ENCODE results near the gene KCNK4.

KCNK4 gene

GRCh38 chr11:64341851-64342791, 51.0 kb downstream of the KCNK4 start:
- in situ Hi-C loops (cut with HindIII; ENCODE audit: low sequenced_read_pairs) = no loop called here

DNA sequence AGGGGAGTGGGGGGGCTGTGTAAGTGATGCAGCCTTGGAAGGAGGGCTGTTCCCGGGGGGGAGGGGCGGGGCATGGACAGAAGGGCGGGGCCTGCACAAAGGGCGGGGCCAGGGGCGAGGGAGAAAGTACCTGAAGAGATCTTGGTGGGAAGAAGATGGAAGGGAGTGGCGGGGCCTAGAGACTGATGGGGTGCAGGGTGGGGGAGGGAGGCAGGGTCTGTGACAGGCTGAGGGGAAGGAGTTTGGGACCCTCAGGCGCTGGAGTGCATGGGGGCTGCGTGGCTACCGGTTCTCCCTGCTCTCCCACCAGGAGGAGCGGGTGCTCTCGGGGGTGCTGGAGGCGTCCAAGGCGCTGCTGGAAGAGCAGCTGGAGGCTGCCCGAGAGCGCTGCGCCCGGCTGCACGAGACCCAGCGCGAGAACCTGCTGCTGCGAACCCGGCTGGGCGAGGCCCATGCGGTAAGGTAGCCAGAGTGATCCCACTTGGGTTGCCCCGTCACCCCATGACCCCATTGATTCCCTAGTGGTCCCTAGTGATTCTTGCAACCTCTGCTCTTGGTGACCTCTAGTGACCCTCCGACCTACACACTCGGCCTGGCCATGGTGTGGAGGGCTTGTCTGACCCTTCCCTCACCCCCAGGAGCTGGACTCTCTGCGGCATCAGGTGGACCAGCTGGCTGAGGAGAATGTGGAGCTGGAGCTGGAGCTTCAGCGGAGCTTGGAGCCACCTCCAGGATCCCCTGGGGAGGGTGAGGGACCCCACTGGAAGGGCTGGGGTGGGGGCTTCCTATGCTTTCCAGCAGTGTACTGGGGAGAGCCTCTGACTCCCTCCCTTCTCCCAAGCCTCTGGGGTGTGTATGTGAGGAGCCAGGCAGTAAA, 52.0 kb downstream of the KCNK4 start:
- in situ Hi-C loops (cut with HindIII; ENCODE audit: low sequenced_read_pairs) = no loop called here

GRCh38 chr11:64343767-64344559, 52.9 kb downstream of the KCNK4 start:
- in situ Hi-C loops (cut with HindIII; ENCODE audit: low sequenced_read_pairs) = no loop called here

DNA sequence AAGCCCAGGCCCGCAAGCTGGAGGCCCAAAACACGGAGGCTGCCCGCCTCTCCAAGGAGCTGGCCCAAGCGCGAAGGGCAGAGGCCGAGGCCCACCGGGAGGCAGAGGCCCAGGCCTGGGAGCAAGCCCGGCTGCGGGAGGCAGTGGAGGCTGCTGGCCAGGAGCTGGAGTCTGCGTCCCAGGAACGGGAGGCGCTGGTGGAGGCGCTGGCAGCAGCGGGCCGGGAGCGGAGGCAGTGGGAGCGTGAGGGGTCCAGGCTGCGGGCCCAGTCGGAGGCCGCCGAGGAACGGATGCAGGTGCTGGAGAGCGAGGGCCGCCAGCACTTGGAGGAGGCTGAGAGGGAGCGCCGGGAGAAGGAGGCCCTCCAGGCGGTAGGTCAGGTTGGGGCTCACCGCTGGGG, 53.7 kb downstream of the KCNK4 start:
- in situ Hi-C loops (cut with HindIII; ENCODE audit: low sequenced_read_pairs) = no loop called here

DNA sequence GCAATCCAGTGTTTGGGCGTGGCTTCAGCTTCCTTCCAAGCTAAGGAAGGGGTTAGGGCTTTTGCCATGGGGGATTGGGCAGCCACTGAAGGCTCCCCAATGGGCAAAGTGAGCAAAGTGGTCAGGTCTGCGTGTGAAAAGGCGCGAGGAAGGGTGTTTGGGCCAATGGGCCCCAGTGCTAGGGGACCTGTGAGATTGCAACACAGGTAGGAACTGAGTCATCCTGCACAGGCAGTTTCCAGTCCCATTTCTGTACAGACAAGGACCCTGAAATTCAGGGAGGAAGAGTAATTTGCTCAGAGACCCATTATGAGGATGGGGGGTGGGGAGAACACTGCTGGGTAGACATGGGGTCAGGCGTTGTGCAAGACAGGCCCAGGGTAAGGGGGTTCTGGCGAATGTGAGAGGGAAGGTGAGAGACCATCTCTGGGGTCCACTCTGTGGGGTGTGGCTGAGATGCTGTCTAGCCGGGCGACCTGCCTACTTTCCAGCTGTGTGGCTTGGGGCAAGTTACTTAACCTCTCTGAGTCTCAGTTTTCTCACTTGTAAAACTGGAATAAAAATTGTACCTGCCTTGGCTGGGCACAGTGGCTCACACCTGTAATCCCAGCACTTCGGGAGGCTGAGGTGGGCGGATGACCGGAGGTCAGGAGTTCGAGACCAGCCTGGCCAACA, 56.2 kb downstream of the KCNK4 start:
- in situ Hi-C loops (cut with HindIII; ENCODE audit: low sequenced_read_pairs) = no loop called here

DNA sequence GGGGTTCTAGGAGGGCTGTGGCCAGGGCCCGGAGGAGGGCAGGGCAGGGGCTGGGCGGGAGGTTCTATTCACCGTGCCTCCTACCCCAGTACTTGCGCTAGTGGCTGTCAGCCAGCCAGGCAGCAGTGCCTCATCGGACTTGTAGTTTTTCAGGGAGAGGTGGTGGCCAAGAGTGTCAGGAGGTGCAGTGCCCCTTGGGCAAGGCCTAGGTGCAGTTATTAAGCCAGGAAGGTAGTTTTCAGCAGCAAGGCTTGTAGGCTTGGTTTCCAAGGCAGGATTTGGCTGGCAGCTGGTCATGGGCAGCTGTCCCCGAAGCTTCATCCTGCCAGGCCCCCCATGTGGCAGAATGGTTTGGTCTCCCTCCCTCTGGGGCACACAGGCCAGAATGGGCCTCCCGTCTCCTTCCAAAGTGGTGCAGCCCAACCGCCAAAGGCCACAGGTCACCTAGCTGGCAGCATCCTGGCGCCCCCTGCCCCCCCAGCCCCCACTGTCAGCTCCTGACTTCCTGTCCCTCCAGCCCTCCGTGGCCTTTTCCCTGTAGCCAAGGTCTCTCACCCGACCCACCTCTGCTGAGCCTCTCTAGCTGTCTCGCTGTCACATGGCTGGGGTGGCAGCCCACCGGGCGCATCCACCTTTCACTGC, 57.4 kb downstream of the KCNK4 start:
- in situ Hi-C loops (cut with HindIII; ENCODE audit: low sequenced_read_pairs) = no loop called here

DNA sequence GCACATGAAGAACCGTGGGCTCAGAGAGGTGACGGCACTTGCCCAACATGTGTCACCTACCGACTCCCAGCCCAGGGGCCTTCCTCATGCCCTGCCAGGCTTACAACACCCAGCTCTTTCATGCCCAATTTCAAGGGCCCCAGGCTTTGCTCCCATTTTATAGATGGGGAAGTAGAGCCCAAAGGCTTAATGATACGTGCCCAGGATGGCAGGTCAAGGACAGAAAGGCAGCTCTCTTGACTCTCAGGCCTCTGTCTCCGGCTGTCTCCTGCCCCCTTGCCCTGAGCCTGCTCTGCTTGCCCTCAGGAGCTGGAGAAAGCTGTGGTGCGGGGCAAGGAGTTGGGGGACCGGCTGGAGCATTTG, 57.9 kb downstream of the KCNK4 start:
- in situ Hi-C loops (cut with HindIII; ENCODE audit: low sequenced_read_pairs) = no loop called here

- in situ Hi-C loops (cut with HindIII; ENCODE audit: low sequenced_read_pairs) = no loop called here
These were observed 58.3 kb downstream of the KCNK4 start for GRCh38 chr11:64349404-64349803.
